Fibroblast of peridontal ligament (primary cell): Measurements from ENCODE around the gene MYO18A.
A peak's percentile ranks its signal among the peaks of the same experiment; 100 is the strongest.

Source experiments
- DNase-seq: peaks from one replicate; pipeline ENCODE4 v3.0.0-alpha.2; 2010; ENCODE audit errors: extremely low read depth

MYO18A gene

GRCh38 chr17:29084541-29085146 is 95.6 kb downstream of the MYO18A start:
- peak; percentile 14 for DNase-seq

DNA sequence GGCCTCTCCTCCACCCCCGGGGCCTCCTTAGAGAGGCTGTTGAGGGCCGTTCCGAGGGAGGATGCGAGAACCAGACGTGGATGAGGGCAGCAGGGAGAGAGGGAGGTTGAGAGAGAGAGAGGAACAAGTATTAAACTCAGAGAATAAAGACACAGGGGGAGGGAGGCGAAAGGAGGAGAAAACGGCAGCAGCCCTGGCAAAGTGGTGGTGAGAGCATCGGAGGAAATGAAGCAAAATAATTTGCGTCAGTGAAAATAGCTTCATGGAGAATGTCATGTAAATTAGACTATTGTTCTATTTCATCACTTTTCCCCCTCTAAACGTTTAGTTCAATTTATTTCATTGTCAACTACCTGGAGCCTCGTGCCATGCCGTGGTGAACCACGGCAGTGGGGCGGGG is 99.2 kb downstream of the MYO18A start:
- no peak for DNase-seq

GRCh38 chr17:29080323-29080722 is 99.9 kb downstream of the MYO18A start:
- no peak for DNase-seq

GRCh38 chr17:29079887-29080286 is 100.3 kb downstream of the MYO18A start:
- no peak for DNase-seq

- DNase-seq = no peak
Measured at GRCh38 chr17:29079433-29079832, 100.8 kb downstream of the MYO18A start.

- DNase-seq = peak; percentile 7
Measured at GRCh38 chr17:29078183-29079045, 101.8 kb downstream of the MYO18A start.

DNA sequence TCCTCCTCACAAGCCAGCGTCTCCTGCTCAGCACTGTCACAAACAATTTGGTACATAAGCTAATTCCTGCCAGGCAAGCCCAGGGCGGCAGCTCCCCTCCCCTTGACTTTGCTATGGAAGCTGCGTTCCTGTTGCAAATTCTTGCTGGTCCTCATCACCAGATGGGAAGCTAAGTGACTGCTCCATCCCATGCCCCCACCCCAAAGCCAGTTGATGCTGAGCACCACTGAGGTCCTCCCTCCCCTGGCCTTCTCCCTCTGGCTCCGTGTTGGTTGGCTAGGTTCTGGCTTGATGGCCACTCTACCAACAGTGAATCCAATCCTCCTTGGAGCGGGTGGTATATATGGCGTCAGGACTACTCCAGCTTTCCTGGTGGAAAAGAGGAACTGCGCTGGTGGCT is 102.9 kb downstream of the MYO18A start:
- no peak for DNase-seq

DNA sequence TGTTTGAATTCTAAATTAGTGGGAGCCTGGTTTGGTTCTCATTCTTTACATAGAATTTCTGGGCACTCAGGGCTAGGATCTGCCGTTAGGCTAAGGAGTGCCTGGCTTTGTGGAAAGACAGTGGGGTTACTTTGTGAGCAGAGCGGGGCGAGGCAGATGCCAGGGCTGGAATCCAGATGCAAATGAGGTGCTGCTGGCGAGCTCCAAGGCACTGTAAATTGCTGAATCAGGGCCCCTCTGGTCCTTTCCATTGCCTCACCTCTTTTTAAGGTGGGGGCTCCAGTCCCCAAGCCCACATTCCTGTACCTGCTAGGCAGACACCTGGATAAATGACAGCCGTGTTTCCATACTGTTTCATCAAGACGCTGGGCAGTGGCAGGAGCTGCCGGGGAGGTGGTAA is 103.5 kb downstream of the MYO18A start:
- DNase-seq = no peak

DNA sequence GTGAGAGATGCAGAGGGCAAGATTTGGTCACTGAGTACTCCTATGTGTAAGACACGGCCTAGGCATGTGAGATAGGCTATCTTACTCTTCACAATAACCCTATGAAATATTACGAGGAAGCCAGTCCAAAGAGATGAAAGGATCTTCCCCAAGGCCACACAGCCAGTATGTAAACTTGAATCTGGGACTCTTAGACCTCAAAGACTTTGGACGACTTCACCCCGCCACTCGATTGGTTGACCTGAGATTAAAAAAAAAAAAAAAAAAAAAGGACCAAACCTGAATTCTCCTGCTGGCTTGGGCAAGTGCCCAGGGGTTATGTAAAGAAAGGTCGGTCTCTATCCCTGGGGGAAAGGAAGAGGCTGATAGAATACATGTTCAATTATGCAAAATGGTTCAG is 104.1 kb downstream of the MYO18A start:
- DNase-seq = no peak

DNA sequence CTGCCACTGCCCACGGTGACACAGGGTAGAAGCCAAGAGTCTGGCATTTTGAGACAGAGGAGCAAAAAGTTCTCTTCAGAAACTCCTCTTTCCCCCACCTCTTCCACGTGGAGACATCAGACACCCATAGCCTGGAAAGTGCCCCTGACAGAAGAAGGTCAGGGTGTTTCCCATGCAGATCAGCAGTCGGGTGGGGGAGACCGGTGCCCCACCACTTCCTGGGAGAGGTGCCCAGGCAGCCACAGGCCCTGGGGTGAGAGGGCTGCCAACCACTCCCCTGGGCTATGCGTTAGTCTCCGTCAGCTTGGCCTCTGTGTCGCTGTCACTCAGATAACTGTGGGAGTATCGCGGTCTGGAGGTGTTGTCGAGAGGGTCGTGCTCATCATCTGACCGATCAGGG is 105.7 kb downstream of the MYO18A start:
- DNase-seq = no peak

- no peak for DNase-seq
Measured at GRCh38 chr17:29073520-29073919, 106.7 kb downstream of the MYO18A start.

DNA sequence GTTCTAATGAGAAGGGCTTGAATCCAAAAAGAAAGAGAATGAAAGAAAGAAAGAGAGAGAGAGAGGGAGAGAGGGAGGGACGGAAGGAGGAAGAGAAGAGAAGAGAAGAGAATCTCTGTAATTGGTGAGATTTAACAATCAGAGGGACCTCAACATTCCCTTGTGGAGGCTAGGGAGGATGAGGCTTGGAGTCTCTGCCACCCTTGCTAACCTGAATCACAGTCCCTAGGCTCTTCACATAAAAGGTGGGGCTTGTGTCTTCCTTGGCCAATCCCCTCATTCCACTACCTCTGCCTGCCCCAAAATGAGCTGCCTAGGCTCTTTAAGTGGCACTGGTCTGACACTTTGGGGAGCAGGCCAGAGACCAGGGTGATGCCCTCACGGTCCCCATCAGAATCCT is 107.2 kb downstream of the MYO18A start:
- no peak for DNase-seq

GRCh38 chr17:29071303-29071702 is 108.9 kb downstream of the MYO18A start:
- no peak for DNase-seq

DNA sequence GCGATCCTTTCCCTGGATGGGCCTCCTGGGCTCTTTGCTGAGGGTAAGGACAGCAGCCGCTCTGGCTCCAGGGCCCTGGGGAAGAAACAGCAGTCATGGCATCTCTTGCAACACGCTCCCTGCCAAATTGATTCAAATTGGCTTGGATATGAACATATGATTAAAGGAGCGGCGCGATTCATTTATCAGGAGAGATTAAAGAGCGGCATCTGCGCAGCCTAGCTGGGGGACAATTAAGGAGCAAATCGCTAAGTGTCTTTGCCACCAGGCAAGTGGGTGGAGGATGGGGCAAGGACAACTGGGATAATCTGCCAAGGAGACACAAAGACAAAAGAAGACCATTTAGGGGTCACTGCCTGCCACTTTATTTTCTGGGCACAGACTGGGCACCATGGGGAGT is 109.4 kb downstream of the MYO18A start:
- peak; percentile 2 for DNase-seq

GRCh38 chr17:29070308-29070707 is 109.9 kb downstream of the MYO18A start:
- DNase-seq = no peak

- peak; percentile 2 for DNase-seq
Measured at GRCh38 chr17:29069526-29070041, 110.6 kb downstream of the MYO18A start.

DNA sequence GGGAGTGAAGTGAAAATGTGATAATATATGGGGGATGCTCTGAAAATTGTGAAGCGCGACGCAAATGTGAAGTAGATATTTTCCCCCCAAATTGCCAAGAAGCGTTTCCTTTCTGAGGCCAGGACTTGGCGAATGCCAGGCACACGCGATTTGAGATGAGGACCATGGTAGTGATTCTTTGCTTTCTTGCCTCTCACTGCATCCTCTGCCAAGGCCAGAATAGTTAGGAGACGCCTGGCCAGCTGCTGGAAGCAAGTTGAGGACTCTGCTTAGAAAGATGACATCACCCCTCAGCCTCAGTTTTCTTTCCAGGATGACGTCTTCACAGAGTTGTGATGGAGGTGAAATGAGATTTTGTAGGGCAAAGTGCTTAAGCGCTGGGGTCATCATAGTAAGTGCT is 111.4 kb downstream of the MYO18A start:
- DNase-seq = peak; percentile 29

- DNase-seq = no peak
Measured at GRCh38 chr17:29066606-29067005, 113.6 kb downstream of the MYO18A start.

DNA sequence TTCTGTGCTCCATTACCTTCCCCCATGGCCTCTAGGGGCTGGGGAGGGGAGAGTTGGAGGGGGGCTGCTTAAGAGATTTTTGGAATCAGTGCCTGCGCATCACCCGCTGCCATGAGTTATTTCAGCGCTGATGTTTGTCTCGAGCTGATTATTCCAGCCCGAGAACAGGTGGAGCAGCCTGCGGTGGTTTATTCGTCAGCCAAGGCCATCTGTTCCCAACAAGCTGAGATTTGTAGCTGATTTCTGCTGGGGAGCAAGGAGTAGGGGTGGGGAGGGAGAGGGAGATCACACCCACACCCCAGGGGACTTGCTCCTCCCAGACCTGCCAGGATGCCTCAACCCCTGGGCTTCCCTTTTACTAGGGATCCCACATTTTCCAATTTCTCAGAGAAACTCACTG is 114.2 kb downstream of the MYO18A start:
- DNase-seq = no peak

- DNase-seq = no peak
Measured at GRCh38 chr17:29063992-29064391, 116.2 kb downstream of the MYO18A start.

GRCh38 chr17:29062215-29062614 is 118.0 kb downstream of the MYO18A start:
- no peak for DNase-seq

- DNase-seq = no peak
Measured at GRCh38 chr17:29061036-29061435, 119.2 kb downstream of the MYO18A start.

- DNase-seq = no peak
Measured at GRCh38 chr17:29060475-29060874, 119.7 kb downstream of the MYO18A start.
